CD4-positive, alpha-beta T cell treated with Interleukin-1 beta for 1 hour (primary cell): ENCODE results near the gene SEMA4A.

Experiments used
- DNase-seq, 2 donors: peaks; one replicate each; pipeline ENCODE4 v3.0.0-alpha.2; 2020 to 2022

The SEMA4A gene

GRCh38 chr1:156135930-156136871 is 17.2 kb upstream of the SEMA4A start:
- DNase-seq = peak in 1 of 2 donors; percentile 31

- peak in 1 of 2 donors; percentile 29 for DNase-seq
These were observed 16.4 kb upstream of the SEMA4A start for GRCh38 chr1:156136970-156137483.

DNA sequence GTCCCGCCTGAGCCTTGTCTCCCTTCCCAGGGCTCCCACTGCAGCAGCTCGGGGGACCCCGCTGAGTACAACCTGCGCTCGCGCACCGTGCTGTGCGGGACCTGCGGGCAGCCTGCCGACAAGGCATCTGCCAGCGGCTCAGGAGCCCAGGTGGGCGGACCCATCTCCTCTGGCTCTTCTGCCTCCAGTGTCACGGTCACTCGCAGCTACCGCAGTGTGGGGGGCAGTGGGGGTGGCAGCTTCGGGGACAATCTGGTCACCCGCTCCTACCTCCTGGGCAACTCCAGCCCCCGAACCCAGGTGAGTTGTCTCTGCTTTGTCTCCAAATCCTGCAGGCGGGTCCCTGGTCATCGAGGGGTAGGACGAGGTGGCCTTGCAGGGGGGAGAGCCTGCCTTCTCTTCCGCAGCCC is 14.9 kb upstream of the SEMA4A start:
- no peak for DNase-seq

DNA sequence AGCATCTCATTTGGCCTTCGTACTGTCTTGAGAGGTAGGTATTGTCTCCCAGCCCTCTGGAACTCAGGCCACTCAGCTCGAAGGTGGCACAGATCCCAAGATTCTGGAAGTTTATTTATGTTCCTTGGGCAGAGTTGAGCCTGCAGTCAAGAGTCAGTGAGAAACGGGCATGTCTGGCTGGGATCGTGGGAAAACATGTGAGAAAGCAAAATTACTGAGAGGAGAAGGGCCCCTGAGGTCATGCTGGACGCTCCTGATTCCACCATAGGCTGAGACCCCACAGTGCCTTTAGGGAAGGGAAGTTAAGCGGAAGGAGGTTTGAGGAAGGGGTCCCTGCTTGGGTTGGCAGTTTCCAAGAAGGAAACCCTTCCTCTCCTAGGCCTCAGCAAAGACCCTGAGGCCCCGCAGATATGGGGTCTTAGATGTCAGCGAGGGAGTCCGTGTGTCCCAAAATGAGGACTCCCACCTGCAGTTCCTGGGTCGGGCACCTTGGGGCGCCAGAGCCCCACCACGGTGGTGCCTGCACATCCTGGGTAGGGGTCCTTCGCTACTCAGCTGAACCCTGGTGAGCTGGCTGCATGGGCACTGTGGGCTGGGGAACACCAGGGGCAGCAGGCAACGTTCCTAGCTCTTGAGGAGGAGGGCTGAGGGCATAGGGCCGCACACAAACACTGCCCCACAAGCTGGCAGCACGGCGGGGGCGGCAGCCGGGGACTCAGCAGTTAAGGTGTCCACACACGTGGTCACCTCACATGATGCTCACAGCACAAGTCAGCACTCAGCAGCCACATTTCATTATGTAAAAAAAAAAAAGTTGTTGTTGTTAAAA is 12.3 kb upstream of the SEMA4A start:
- DNase-seq = peak in 1 of 2 donors; percentile 55

- DNase-seq = peak in 1 of 2 donors; percentile 39
These were observed 9.5 kb upstream of the SEMA4A start for GRCh38 chr1:156143765-156144489.

DNA sequence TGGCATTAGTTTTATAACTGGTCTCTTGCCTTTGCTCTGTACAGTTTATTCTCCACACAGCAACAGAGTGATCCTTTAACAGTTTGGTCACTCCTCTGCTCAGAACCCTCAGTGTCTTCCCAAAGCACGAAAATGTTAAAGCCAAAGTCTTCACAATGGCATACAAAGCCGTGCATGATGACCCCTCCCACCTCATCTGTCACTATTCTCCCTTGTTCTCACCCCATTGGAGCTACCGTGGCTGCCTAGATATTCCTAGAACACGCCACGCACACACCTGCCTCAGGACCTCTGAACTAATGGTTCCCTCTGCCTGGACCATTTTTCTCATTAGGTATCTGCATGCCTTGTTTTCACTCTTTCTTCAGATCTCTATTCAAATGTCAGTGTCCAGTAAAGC is 8.6 kb upstream of the SEMA4A start:
- DNase-seq = peak in 1 of 2 donors; percentile 38

GRCh38 chr1:156145650-156146019 is 7.8 kb upstream of the SEMA4A start:
- no peak for DNase-seq

GRCh38 chr1:156146020-156146768 is 7.2 kb upstream of the SEMA4A start:
- peak; percentile 57 to 80 for DNase-seq

DNA sequence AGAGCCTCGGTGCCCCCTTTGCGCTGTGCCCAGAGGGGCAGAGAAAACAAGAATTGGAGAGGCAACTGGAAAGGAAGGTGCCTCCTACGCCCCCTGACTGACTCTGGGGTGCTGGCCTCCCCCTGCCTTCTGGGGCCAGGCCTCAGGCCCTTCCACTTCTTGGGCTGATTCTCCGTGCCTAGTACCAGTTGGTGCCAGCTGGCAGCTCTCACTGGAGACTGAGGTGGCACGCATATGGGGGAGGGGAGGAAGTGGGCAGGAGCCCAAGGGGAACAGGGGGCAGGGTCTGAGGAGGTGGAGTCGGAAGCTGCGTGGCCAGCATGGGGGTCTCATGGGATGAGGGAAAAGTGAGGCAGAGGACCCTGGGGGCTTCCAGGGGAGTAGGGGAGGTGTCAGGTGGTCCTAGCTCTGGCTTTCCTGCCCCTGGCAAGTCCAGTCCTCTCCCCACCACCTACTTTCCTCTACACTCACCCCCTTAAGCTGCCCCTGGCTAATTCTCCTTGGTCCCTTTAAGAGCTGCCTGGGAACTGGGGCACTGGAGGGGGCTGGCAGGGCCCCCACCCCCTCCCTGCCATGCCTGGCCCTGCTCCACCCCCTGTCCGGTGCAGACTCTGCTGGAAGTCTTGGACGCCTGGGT is 6.5 kb upstream of the SEMA4A start:
- peak in 1 of 2 donors; percentile 28 for DNase-seq

DNA sequence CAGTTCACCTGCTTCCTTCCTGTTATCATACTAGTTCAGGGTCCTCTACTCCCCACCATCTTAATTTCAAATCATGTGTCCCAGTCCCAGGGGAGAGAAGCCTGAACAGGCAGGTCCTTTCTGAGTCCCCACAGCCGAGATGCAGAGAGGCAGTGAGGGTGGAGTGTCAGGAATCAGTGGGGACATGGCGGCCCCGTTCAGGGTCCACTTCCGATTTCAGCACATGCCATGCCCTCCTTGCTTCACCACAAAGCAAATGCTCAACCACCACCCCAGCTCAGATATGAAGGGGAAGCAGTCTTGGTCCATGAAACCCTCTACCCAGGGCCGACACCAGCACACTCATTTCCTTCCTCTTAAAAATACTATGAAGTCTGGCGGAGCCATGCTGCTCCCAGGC is 5.2 kb upstream of the SEMA4A start:
- DNase-seq = peak; percentile 32 to 67

- peak; percentile 16 to 32 for DNase-seq
These were observed 3.7 kb upstream of the SEMA4A start for GRCh38 chr1:156149374-156150332.

- DNase-seq = peak; percentile 18 to 37
These were observed 2.9 kb upstream of the SEMA4A start for GRCh38 chr1:156150333-156151011.

DNA sequence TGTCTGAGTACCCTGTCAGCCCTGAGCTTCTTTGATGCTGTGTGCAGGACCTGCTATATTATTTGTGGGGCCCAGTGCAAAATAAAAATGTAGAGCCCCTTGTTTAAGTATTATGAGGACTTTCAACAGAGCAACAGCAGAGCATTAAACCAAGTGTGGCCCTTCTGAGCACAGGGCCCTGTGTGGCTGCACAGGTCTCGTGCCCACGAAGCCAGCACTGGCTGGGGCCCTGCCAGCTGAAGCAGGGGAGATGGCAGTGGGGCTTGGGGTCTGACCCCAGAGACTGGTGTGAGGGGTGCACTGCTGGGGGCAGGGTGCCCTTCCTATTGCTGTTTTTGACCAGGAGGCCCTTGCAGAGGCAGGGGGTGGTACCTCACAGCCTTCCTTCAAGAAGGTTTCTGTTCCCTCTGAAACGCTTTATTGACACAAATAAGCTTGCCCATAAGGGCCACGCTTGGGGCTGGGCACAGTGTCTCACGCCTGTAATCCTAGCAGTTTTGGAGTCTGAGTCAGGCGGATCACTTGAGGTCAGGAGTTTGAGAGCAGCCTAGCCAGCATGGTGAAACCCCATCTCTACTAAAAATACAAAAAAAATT is 2.2 kb upstream of the SEMA4A start:
- peak; percentile 24 to 62 for DNase-seq

- no peak for DNase-seq
These were observed 757 bp upstream of the SEMA4A start for GRCh38 chr1:156152628-156153027.

- peak; percentile 63 to 85 for DNase-seq
These were observed 948 bp downstream of the SEMA4A start for GRCh38 chr1:156154317-156154749.

GRCh38 chr1:156155756-156156510 is 2.5 kb downstream of the SEMA4A start:
- DNase-seq = no peak

DNA sequence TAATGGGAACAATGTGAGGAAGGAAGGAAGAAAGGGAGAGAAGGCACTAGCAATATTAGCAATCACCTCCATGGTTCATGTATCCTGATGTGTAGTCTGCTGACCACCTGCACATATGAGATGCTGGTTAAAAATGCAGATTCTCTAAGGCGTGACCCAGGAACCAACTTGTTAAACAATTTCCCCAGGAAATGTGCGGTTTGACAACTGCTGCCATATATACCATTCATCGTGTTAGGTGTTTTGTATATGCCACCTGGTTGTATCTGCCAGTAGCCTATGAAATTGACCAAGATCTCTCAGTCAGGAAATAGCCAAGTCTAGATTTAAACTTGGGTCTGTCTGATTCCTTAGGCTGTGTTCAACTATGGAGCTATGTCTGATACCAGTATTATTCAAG is 4.1 kb downstream of the SEMA4A start:
- peak in 1 of 2 donors; percentile 17 for DNase-seq

GRCh38 chr1:156157966-156158365 is 4.6 kb downstream of the SEMA4A start:
- no peak for DNase-seq
